ENCODE results near the gene GNGT2.

Gene GNGT2

DNA sequence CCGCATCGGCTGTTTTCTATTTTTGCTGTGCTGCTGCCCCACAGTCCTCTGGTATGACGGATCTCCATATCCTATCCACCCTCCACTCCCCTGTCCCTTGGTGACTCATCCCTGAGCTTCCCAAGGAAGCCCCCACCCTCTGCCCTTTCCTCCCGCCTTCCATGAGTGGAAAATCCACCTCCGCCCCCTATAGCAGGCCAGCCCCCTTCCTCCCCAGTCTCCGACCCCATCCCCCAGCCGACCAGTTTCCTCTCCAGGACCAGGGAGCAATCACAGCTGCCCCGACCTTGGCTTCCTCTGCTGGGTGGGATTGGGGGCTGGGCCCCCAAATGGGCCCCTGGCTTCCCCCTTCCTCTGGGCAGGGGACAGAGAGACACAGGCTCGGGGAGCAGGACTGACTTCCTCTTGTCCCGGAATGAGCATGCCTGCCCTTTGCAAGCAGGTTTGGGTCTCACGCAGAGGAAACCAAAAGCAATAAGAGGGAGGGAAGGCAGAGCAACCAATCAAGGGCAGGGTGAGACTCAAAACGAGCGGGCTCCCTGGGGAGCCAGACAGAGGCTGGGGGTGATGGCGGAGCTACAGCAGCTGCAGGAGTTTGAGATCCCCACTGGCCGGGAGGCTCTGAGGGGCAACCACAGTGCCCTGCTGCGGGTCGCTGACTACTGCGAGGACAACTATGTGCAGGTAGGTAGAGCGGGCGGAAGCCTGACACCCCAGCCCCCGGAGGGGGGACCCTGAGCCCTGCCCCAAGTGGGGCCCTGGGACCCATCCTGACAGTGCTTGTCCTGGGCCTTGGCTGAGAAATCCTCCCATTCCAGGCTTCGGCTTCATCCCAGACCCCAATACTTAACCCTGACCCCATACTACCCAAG is at the start of gene GNGT2, which contains the start of gene ABI3:
Gene GNGT2, minus strand, starts transcription at position 417 of the 872 bp plus-strand sequence. CDS start 3,152 bp downstream, outside the sequence.
Gene ABI3, plus strand, starts transcription at position 550 of the 872 bp plus-strand sequence. Its CDS starts 18 bp downstream, at position 568.
- DNase-seq (ENCODE audit: low read depth in 2 of 2) = peak; percentile 59 to 62

DNA sequence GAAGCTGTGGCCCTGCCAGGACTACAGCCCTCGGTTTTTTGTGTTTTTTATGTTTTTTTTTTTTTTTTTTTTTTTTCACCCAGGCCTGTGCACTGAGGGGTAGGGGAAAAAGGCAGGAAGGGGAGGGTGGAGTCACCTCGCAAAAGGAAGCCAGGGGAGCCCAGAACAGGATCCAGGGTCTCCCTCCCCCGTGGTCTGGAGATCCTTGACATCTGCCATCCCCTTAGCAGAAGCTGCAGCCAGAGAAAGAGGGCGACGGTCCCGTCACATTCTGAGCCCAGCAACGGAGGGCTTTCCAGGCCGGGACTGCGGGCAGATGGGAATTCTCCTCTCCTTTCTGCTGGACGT is 49.3 kb upstream of the GNGT2 start:
- DNase-seq (ENCODE audit: low read depth in 2 of 2) = no peak

DNA sequence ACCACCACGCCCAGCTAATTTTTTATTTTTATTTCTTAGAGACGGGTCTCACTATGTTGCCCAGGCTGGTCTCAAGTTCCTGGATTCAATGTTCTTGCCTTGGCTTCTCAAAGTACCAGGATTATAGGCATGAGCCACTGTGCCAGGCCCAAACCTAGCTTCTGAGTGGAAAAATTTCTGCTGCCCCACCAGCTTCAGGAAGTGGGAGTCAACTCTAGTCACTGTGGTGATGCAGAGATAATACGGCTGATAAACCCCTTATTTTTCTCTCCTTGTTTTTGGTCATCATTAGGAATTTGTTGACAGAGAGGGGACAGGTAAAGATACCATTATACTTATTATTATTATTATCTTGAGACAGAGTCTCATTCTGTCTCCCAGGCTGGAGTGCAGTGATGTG is 48.0 kb upstream of the GNGT2 start:
- no peak for DNase-seq (ENCODE audit: low read depth in 2 of 2)

DNA sequence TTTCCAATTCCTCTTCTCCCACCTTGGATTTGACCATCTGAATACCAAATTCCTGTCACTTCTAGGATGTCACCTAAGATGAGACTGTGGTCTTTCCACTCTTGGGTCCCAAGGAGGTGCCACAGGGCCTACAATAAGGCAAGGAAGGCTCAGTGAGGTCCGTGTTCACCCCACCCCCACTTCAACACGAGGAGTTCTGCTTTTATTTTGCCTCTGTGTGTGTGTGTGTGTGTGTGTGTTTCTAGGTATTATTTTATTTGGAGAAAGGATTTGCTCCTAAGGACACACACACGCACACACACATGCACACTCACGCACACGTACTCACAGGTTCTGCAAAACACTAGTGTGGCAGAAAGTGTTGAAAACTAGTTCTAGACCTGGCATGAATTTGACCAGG is 44.8 kb upstream of the GNGT2 start:
- DNase-seq (ENCODE audit: low read depth in 2 of 2) = no peak

DNA sequence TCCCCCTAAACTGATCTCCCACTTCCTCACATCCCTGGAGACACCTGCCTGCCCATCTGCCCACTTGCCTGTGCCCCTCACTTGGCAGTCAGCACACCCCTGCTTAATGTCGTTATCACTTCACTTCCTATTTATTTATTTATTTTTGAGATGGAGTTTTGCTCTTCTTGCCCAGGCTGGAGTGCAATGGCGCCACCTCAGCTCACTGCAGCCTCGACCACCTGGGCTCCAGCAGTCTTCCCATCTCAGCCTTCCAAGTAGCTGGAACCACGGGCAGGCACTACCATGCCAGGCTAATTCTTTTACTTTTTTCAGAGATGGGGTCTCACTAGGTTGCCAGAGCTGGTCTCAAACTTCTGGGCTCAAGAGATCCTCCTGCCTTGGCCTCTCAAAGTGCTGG is 43.7 kb upstream of the GNGT2 start:
- no peak for DNase-seq (ENCODE audit: low read depth in 2 of 2)

DNA sequence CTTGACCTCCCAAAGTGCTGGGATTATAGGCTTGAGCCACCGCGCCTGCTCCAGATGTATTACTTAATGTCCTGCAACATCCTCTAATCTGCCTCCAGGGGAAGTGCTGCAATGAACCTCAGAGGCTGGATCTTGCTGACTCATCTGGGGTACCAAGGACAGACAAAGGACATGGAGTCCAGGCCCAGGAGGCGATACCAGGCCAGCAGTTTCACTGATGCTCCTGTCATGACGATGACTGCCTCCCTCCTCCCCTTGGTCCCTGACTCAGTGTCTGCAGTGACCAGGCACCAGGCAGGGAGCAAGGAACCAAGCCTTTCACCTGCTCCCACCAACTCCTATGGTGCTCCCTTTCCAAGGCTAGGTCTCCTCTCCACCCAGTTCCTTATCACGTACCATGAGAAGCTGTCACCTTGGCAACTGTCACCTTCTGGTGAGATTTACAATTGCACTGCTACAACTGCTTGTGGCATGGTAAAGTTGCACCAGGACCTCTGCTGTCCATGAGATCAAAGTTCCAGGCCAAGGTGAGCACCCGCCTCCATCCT is 41.8 kb upstream of the GNGT2 start:
- no peak for DNase-seq (ENCODE audit: low read depth in 2 of 2)

DNA sequence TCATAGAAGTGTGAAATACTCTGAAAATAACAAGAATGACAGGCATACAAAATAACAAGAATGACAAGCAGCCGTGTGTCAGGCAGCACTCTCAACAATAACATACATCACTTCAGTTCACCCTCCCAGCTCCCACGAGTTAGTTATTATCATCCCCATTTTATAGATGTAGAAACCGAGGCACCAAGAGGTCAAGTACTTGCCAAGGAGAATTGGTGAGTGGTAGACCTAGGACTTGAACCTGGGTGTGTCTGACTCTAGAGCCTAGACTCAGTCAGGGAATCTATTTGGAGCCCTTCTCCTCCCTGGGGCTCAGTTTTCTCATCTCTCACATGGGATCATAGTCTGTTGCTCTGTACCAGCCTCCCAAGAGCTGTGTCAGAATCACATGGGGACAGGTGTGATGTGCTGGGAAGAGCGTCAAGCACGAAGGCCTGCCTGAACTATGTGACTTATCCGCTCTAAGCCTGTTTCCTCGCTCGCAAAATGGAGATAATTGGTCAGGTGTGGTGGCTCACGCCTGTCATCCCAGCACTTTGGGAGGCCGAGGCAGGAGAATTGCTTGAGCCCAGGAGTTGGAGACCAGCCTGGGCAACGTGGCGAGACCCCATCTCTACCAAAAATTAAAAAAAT is 39.6 kb upstream of the GNGT2 start:
- DNase-seq (ENCODE audit: low read depth in 2 of 2) = no peak

DNA sequence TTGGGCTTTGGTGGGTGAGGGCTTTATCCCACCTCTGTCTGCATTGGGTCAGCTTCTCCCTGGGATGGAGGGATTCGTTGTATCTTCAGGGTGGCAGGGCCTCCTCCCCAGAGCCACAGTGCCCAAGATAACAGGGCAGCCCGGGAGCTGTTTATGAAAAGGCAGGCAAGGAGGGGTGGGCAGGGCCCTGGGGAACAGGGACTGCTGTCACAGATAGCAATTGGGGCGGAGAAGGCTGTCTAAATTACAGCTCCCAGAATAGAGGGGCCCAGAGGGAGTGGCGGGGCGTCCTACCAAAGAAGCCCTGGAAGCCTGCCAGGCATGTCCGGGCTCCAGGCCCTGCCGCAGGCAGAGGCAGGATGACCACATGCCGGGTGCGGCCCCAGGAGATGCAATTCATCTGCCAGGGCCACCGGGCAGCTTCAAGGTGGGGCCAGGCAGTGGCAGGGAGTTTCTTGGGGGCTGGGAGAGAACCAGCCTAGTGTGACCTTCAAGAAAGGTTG is 39.0 kb upstream of the GNGT2 start:
- no peak for DNase-seq (ENCODE audit: low read depth in 2 of 2)

DNA sequence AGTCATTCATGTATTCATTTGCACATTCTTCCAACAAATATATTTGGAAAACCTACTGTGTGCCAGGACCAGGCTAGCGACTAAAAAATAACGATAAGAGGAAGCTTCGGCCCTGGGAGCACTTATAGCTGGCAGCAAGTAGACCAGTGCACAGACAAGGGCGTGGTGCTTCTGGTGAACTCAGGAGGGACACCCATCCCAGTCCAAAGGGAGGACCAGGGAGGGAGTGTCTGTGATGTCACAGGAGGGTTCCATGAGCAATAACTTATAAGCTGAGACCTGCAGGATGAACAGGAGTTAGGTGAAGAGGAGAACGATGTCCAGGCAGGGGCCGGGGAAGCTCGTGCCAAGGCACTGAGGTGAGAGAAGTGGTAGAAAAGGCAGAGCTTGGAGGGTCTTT is 37.6 kb upstream of the GNGT2 start:
- DNase-seq (ENCODE audit: low read depth in 2 of 2) = no peak

DNA sequence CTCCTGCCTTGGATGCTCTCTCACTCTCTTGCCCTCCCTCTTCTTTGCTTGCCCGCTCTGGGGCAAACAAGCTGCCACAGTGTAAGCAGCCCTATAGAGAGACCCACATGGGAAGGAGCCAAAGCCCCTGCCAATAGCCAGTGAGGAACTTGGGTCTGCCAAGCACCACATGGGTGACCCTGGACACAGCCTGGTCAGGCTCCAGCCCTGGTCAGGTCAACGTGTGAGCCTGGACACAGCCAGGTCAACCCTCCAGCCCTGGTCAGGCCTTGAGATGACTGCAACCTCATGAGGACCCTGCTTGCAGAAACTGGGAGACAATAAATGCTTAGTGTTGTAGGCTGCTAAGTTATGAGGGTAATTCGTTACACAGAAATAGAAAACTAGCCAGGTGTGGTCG is 34.5 kb upstream of the GNGT2 start:
- DNase-seq (ENCODE audit: low read depth in 2 of 2) = no peak

DNA sequence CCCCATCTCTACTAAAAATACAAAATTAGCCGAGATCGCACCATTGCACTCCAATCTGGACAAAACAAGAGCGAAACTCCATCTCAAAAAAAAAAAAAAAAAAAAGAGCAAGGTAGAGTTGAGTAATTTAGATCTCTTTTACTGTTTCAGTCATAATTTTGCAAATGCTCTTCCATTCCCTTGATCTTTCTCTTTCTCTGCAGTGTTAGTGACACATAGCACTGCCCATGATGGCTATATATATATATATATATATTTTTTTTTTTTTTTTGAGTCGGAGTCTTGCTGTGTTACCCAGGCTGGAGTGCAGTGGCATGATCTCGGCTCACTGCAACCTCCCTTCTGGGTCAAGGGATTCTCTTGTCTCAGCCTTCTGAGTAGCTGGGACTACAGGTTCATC is 32.4 kb upstream of the GNGT2 start:
- DNase-seq (ENCODE audit: low read depth in 2 of 2) = no peak

DNA sequence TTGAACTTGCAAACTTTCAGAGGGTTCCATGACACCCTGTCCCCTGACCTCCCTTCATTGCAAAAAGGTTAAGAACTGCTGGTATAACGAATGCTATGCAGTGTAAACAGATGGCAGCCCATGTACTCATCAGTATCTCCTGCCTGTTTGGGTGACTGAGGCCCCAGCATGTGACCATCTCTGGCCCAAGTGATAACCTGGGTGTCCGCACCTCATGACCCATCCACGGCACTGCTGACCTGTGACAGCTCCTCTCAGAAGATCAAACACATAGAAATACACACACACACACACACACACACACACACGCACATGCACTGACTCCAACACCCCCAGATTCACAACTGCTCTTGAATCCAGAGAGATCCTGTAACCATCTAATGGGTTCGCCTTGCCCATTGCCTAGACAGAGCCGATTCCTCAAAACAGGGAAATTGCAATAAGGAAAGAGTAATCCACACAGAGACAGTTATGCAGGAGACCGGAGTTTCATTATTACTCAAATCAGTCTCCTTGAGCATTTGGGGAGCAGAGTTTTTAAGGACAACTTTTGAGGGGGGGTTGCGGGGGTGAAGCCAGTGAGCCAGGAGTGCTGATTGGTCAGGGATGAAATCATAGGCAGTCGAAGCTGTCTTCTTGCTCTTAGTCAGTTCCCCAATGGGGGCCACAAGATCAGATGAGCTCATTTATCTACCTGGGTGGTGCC is 31.5 kb upstream of the GNGT2 start:
- no peak for DNase-seq (ENCODE audit: low read depth in 2 of 2)

DNA sequence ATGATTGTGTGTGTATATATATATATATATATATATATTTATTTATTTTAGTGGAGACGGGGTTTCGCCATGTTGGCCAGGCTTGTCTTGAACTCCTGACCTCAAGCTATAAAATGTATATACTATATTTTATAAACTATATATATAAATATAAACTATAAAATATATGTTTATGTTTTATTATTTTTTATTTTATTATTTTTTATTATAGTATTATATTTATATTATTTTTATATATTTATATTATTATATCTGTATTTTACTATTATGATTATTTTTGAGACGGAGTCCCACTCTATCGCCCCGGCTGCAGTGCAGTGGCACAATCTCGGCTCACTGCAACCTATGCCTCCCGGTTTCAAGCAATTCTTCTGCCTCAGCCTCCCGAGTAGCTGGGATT is 30.7 kb upstream of the GNGT2 start:
- no peak for DNase-seq (ENCODE audit: low read depth in 2 of 2)

DNA sequence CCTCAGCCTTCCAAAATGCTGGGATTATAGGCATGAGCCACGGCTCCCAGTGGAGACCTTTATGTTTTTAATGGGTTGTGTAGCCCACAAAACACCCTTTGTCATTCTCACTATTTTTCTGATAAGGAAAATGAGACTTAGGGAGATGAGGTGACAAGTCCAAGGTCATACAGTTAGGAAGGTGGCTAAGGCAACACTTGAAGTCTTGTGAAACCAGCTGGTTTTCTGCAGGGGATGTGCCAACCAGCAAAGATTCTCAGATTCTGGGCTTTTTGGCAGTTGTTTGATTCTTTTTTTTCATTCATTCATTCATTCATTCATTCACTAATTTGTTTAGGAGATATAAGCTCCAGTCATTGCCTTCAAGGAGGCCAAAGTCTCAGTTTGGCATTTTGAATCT is 30.2 kb upstream of the GNGT2 start:
- no peak for DNase-seq (ENCODE audit: low read depth in 2 of 2)

DNA sequence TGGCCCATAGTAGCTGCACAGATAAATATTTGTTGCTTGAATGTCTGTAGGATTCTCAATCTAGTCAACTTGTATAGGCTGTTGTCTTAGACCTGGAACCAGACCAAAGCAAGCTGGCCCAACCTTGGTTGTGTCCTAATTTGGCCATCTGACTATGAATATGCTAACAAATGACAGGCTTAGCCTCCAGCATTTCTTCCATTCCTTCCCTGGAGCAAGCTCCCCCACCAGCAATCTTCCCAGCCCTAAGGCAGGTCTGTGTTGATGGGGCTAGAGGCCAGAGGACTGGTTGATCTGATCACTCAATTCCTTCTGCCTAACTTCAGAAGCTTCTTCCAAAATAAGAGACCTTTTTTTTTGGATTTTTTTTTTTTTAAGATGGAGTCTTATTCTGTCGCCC is 29.6 kb upstream of the GNGT2 start:
- no peak for DNase-seq (ENCODE audit: low read depth in 2 of 2)

DNA sequence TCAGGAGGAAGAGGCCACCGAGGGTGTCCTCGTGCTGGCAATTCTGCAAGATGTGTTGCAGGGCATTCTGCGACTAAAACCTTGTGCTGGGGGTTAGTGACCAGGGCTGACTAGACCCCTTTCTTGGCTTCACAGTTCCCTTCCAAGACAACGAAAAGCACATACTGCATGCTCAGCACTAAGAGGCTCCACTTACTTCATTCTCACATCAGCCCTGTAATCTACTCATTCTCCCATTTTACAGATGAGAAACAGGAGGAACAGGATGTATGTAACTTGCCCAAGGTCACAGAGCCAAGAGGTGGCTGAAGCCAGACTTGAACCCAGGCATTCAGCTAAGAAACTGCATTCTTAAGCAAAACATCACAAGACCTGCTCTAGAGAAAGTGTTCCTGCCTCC is 25.5 kb upstream of the GNGT2 start:
- DNase-seq (ENCODE audit: low read depth in 2 of 2) = no peak

DNA sequence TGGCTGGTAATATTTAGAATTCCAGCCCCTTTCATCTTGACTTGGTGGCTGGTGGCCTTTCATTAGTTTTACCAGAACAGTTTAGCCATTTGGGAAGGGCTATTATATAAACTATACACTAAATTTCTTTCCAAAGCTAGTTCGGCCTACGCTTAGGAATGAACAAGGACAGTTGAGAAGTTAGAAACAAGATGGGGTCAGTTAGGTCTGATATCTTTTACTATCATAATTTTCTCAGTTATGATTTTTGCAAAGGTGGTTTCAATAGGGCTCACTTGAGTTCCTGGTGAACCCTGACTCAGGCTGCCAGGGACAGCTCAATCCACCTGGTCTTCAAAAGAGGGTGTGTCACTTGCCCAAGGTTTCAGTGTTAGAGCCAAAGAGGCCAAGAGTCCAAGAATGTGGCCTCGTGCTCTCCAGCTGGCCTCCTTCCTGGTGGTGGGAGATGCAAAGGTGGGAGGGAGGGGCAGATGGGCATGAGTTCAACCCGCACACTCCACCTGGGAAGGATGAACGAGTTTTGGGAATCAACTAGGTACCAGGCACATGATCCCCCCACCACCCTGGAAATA is 24.2 kb upstream of the GNGT2 start:
- DNase-seq (ENCODE audit: low read depth in 2 of 2) = no peak

DNA sequence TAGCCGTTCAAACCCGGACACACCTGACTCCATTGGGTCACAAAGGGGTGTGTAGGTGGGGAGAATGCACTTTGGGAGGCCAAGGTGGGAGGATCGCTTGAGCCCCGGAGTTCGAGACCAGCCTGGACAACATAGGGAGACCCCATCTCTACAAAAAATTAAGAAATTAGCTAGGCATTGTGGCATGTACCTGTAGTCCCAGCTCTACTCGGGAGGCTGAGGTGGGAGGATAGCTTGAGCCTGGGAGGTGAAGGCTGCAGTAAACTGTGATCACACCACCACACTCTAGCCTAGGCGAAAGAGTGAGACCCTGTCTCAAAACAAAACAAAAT is 21.2 kb upstream of the GNGT2 start:
- DNase-seq (ENCODE audit: low read depth in 2 of 2) = no peak

DNA sequence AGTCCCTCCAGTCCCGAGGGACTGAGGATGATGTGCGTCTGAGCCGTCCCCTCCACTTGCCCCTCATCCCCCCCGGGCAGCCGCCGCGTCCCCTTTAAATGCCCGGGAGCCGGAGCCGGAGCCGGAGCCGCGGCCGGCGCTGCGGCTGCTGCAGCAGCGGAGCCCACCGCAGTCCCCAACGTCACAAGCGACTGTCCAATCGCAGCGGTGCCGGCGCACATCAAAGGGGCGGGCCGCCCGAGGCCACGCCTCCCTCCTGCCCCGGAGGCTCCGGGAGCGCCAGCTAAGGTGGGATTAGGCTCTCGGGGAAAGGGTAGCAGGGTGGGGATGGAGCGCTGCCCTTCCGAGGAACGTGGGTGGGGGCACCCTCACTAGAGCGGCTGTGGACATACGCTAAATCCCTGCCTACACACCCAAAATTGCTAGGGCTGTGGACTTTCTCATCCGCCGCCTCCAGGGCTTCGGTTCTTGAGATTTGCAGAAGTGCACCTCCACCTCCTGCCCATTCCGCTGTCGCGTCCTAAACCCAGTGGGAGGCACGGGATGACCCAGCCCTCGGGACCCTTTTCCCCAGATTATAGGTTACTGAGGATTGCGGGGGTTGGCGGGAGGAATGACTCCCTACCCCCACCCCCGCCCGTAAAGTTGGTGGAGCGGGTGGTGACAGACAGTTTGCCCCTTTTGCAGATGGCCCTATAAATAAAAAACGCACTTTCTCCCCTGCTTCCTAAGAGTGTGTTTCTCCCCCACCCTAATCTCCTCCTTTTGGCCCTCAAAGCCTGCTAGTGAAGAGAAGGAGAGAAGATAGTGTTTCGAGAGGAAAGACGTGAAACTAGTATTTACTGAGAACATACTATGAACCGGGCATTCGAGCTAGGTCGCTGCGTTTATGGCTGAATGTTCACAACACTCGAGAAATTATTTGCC is 20.5 kb upstream of the GNGT2 start, which contains the start of gene PHOSPHO1:
Gene PHOSPHO1, minus strand, starts transcription at position 152 of the 927 bp plus-strand sequence. CDS start 4,096 bp downstream, outside the sequence.
- peak; percentile 79 to 83 for DNase-seq (ENCODE audit: low read depth in 2 of 2)

DNA sequence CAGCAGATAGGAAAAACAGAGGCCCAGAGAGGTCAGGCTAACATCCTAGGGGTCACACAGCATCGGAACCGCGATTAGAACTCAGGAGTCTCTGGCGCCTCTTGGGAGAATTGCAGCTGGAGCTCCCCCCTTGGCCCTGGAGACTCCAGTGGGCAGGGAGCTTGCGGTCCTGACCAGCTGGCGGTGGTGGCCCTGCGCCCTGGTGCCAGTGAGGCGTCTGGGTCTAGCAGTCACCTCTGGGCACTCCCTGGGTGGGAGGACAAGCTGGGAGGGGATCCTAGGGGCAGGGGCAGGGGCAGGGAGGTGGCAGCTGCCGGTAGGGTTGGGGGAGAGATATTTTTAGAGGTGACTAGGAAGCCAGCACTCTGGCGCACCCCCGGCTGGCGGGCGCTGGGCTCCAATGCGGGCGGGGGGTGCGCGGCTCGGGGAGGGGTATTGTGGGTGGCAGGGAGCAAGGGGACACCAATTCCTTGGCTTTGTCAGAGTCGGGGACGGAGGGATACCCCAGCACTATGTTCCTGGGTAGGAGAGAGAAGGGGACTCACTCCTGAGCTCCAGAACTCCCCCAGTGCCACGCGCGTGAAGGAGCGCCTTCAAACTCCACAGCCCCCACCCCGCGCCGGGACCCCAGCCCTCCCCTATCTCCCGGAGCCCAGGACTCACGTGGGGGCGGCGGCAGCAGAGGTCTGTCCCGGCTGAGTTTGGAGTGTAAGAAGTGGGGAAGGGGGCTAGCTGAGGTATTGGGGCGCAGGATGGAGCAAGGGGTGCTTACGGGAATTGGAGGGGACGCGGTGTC is 19.6 kb upstream of the GNGT2 start:
- no peak for DNase-seq (ENCODE audit: low read depth in 2 of 2)

Measured in stimulated activated CD8-positive, alpha-beta memory T cell treated with anti-CD3 and anti-CD28 coated beads, Interleukin-15, amount 100 ng/mL, for 48 hours (primary cell).